ENCODE results near the gene DTNBP1. TPM values are rescaled to one million over a fixed set of nuclear protein-coding genes. Genes with fewer than 3 reads are reported as not detected.

Gene DTNBP1
- total RNA-seq, 2 donors from 2014 or later: 15.8 to 22.3 TPM

GRCh38 chr6:15483060-15483459 lies 179.8 kb downstream of the DTNBP1 start:
- intact Hi-C loops (cut with DNase I): no loop called here
- no peak for DNase-seq (ENCODE audit: low spot score)

GRCh38 chr6:15481390-15482291 lies 181.2 kb downstream of the DTNBP1 start:
- no peak for DNase-seq (ENCODE audit: low spot score)
- intact Hi-C loops (cut with DNase I): no loop called here

GRCh38 chr6:15480525-15480924 lies 182.3 kb downstream of the DTNBP1 start:
- DNase-seq (ENCODE audit: low spot score): no peak
- intact Hi-C loops (cut with DNase I): no loop called here

- intact Hi-C loops (cut with DNase I): no loop called here
These were observed 183.1 kb downstream of the DTNBP1 start for GRCh38 chr6:15479761-15480160.

GRCh38 chr6:15477746-15478145 lies 185.1 kb downstream of the DTNBP1 start:
- intact Hi-C loops (cut with DNase I): no loop called here
- DNase-seq (ENCODE audit: low spot score): no peak

More at GRCh38 chr6:15479761-15480160, 183.1 kb downstream of the DTNBP1 start:
- DNase-seq (ENCODE audit: low spot score): no peak

GRCh38 chr6:15476631-15477380 lies 186.0 kb downstream of the DTNBP1 start:
- DNase-seq (ENCODE audit: low spot score): no peak
- intact Hi-C loops (cut with DNase I): no loop called here

GRCh38 chr6:15475872-15476271 lies 187.0 kb downstream of the DTNBP1 start:
- no peak for DNase-seq (ENCODE audit: low spot score)
- intact Hi-C loops (cut with DNase I): no loop called here

GRCh38 chr6:15475261-15475660 lies 187.6 kb downstream of the DTNBP1 start:
- no peak for DNase-seq (ENCODE audit: low spot score)
- intact Hi-C loops (cut with DNase I): no loop called here

GRCh38 chr6:15474196-15474595 lies 188.6 kb downstream of the DTNBP1 start:
- no peak for DNase-seq (ENCODE audit: low spot score)
- intact Hi-C loops (cut with DNase I): no loop called here

GRCh38 chr6:15473741-15474161 lies 189.1 kb downstream of the DTNBP1 start:
- DNase-seq (ENCODE audit: low spot score): no peak
- intact Hi-C loops (cut with DNase I): no loop called here

- intact Hi-C loops (cut with DNase I): no loop called here
- DNase-seq (ENCODE audit: low spot score): no peak
These were observed 189.7 kb downstream of the DTNBP1 start for GRCh38 chr6:15473174-15473573.

All from posterior vena cava (tissue), 2 donors.